ENCODE results near the gene FGL2.
"Not testable (repeated sequence)": the region's sequence is repeated elsewhere in the genome, so short reads cannot be mapped to it uniquely, and the experiment has no call there.

Gene FGL2

GRCh38 chr7:77244222-77244934, 44.8 kb upstream of the FGL2 start:
- no peak overlapping the region for H3K4me3 ChIP-seq (ENCODE audit: low read length)
- no peak for DNase-seq (ENCODE audit: low read depth)
- TF ChIP-seq, protein P1, sequence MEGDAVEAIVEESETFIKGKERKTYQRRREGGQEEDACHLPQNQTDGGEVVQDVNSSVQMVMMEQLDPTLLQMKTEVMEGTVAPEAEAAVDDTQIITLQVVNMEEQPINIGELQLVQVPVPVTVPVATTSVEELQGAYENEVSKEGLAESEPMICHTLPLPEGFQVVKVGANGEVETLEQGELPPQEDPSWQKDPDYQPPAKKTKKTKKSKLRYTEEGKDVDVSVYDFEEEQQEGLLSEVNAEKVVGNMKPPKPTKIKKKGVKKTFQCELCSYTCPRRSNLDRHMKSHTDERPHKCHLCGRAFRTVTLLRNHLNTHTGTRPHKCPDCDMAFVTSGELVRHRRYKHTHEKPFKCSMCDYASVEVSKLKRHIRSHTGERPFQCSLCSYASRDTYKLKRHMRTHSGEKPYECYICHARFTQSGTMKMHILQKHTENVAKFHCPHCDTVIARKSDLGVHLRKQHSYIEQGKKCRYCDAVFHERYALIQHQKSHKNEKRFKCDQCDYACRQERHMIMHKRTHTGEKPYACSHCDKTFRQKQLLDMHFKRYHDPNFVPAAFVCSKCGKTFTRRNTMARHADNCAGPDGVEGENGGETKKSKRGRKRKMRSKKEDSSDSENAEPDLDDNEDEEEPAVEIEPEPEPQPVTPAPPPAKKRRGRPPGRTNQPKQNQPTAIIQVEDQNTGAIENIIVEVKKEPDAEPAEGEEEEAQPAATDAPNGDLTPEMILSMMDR (conservative IDR thresholded peaks at IDR 0.05; ENCODE audit: low read depth, low read length): no peak

GRCh38 chr7:77242554-77242953, 42.9 kb upstream of the FGL2 start:
- no peak for DNase-seq (ENCODE audit: low read depth)

DNA sequence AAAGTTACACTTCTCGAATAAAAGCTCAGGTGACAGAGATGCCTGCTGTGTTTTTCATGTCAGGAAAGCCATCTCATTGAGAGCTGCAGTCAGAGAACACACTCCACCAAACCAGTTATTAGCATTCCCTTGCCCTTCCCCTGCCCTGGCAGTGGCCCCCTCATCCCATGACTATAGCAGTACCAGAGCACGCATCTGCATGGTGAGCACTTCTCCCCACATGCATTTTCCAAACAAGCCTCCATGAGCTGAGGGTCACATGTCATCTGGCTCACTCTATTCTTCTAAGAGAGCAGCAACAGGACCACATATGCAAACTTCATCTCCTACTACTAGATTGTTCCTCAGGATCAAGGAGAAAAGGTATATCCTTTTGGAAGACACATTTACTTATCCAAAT, 42.4 kb upstream of the FGL2 start:
- H3K4me3 ChIP-seq (ENCODE audit: low read length): no peak overlapping the region
- DNase-seq (ENCODE audit: low read depth): no peak
- TF ChIP-seq, protein P1 (conservative IDR thresholded peaks at IDR 0.05; ENCODE audit: low read depth, low read length): no peak

More at GRCh38 chr7:77242554-77242953, 42.9 kb upstream of the FGL2 start:
- TF ChIP-seq, protein P1 (conservative IDR thresholded peaks at IDR 0.05; ENCODE audit: low read depth, low read length): no peak
- no peak overlapping the region for H3K4me3 ChIP-seq (ENCODE audit: low read length)

- no peak overlapping the region for H3K4me3 ChIP-seq (ENCODE audit: low read length)
Observed at GRCh38 chr7:77239471-77239870, 39.9 kb upstream of the FGL2 start.

GRCh38 chr7:77238703-77239136, 39.1 kb upstream of the FGL2 start:
- H3K4me3 ChIP-seq (ENCODE audit: low read length): no peak overlapping the region
- TF ChIP-seq, protein P1 (conservative IDR thresholded peaks at IDR 0.05; ENCODE audit: low read depth, low read length): no peak
- no peak for DNase-seq (ENCODE audit: low read depth)

More at GRCh38 chr7:77239471-77239870, 39.9 kb upstream of the FGL2 start:
- no peak for DNase-seq (ENCODE audit: low read depth)
- TF ChIP-seq, protein P1 (conservative IDR thresholded peaks at IDR 0.05; ENCODE audit: low read depth, low read length): no peak

DNA sequence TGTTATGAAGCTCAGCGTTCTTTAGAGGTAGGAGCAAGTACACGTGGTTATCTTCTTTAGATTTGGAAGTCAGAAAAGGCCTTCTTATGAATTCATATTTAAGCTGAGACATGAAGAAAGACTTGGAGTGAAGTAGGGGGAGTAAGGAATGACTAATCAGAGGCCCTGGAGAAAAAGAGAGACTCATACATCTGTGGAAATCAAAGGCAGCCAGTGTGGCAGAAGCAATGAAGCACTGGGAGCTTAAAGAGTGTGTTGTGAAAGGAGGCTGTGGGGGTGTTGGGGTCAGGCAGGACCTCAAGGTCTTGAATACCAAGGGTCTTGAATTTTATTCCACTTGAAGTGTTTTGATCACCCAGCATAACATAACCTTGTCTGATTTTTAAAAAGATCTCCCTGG, 35.7 kb upstream of the FGL2 start:
- TF ChIP-seq, protein P1 (conservative IDR thresholded peaks at IDR 0.05; ENCODE audit: low read depth, low read length): no peak
- no peak overlapping the region for H3K4me3 ChIP-seq (ENCODE audit: low read length)
- no peak for DNase-seq (ENCODE audit: low read depth)

DNA sequence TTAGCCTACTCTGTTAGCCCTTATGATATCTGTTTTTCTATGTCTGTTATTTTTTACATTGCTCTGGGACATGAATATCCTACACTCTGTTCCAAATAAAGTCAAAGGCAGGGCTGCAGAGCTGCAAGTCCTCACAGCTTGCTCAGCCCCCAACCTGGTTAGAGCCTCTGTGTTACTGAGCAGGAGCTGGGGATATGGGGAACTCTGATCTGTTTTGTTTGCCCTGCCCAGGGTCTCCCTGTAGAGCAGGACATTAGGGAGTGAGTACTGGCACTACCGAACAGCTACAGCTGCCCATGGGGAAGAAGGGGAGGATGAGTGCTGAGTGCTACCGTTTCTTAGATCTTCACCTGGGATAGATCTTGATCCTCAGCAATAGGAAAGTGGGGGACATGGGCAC, 32.8 kb upstream of the FGL2 start:
- TF ChIP-seq, protein P1 (conservative IDR thresholded peaks at IDR 0.05; ENCODE audit: low read depth, low read length): no peak
- no peak overlapping the region for H3K4me3 ChIP-seq (ENCODE audit: low read length)
- no peak for DNase-seq (ENCODE audit: low read depth)

- DNase-seq (ENCODE audit: low read depth): not testable (repeated sequence)
Observed at GRCh38 chr7:77228795-77229194, 29.2 kb upstream of the FGL2 start.

More at GRCh38 chr7:77228795-77229194, 29.2 kb upstream of the FGL2 start:
- not testable (repeated sequence) for H3K4me3 ChIP-seq (ENCODE audit: low read length)

Measured in retinal pigment epithelial cell (primary cell).